Fibroblast of mammary gland (primary cell): ENCODE measurements around the gene ANO2.

Experiments
- DNase-seq: peaks from one replicate; pipeline ENCODE4 v3.0.0-alpha.2; 2010; ENCODE audit warnings: low read depth
- H3K4me3 ChIP-seq: 2 replicates; pipeline ENCODE4 v1.5.1; 2011; ENCODE audit warnings: low read depth, mild to moderate bottlenecking, low read length, moderate library complexity; ENCODE audit not compliant: control insufficient read depth
- TF ChIP-seq, protein P1 (sequence below): conservative IDR thresholded peaks from 2 replicates; pipeline ENCODE4 v1.5.1; 2011; ENCODE audit warnings: low read depth, low read length, inconsistent platforms; ENCODE audit not compliant: control insufficient read depth, insufficient read depth

The ANO2 gene

DNA sequence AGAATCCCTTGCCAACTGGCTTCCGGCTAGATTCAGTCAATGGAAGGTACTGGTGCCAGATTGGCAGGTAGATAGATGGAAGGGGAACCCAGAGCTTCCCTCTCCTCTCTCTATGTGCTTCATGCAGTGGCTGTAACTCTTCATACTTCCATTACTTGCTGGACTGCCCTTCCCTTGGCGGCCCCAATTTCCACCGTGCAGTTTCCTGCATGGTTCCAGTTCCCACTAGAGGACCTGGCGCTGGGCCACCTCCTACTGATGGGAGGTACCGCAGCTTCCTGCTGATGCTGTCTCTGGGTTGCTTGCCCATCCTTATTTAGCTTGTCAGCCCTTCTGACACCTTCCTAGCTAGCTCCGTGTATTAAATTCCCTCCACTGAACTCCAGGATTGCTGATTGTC, 226.4 kb downstream of the ANO2 start:
- no peak overlapping the region for H3K4me3 ChIP-seq
- no peak for DNase-seq

DNA sequence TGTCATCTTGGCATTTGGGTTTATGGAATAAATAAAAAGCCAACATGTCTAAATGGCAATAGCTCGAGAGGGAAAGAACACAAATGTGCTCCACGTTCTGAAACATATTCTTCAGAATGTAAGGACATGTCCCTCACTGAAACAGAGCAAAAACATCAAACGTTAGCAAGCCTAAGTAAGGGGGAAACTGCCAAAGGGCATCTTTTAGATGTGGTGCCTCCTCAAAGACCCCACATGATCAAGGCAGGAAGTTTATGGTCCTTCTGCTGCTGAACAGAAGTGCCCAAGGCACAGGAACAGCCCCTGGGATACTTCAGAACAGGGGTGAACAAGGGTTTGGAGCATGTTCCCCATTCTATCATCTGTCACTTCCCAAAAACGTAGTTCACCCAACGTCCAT, 227.0 kb downstream of the ANO2 start:
- DNase-seq = no peak
- TF ChIP-seq, protein P1, sequence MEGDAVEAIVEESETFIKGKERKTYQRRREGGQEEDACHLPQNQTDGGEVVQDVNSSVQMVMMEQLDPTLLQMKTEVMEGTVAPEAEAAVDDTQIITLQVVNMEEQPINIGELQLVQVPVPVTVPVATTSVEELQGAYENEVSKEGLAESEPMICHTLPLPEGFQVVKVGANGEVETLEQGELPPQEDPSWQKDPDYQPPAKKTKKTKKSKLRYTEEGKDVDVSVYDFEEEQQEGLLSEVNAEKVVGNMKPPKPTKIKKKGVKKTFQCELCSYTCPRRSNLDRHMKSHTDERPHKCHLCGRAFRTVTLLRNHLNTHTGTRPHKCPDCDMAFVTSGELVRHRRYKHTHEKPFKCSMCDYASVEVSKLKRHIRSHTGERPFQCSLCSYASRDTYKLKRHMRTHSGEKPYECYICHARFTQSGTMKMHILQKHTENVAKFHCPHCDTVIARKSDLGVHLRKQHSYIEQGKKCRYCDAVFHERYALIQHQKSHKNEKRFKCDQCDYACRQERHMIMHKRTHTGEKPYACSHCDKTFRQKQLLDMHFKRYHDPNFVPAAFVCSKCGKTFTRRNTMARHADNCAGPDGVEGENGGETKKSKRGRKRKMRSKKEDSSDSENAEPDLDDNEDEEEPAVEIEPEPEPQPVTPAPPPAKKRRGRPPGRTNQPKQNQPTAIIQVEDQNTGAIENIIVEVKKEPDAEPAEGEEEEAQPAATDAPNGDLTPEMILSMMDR = no peak
- no peak overlapping the region for H3K4me3 ChIP-seq

More for the DNA sequence above, 226.4 kb downstream of the ANO2 start:
- TF ChIP-seq, protein P1 = no peak

DNA sequence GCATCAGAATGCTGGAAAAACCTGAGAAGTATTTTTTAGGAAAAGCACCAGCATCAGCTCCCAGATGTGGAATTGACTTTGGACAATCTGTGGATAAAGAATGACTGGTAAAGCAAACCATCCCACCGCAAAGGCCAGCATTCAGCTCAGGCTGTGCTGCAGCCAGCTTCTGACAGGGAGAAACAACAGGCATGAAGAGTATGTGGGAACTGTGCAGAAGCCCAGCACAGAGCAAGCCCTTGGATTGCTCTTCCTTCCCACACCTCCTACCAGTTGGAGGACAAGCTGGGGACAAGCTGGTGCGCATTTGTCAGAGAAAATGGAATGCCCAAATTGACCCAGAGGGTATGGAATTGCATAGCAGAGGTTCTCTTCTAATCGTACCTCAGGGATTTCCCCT, 228.1 kb downstream of the ANO2 start:
- no peak overlapping the region for H3K4me3 ChIP-seq
- TF ChIP-seq, protein P1 = no peak
- no peak for DNase-seq

DNA sequence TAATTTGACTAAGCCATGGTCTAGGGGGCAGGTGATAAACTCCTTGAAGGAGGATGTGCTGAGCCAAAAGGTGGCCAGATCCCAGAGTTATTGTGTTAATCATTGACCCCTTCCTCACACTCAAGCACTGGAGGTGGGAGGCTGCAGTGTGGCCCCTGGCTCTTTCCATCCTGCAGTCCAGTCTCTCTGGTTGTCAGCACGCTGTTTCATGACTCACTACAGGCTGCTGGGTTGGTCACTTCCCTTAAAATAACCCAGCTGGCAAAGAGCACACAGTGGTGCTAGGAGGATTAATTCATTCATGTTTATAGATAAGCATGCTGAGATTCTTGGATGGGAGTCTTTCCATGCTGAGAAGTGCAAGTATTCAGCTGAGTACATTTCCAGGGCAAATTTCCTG, 228.9 kb downstream of the ANO2 start:
- H3K4me3 ChIP-seq = no peak overlapping the region
- TF ChIP-seq, protein P1 = no peak
- DNase-seq = no peak

DNA sequence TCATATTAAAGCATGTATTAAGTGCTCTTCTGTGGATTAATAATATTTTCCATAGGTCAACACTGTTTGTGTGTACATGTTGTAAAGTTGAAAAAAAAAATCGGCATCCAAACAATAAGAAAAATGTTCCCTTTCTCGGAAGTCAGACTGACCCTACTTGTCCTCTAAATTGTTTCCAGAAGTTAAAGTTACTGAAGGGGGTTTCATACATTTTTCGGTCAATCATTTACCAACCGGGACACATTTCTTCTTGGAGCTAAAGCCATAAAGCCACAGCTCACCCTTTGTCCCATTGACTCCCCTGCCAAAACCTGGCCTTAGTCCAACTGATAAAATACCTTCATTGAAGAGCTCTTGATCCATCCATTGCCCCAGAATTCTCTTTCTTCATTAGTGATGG, 230.0 kb downstream of the ANO2 start:
- TF ChIP-seq, protein P1 = no peak
- H3K4me3 ChIP-seq = no peak overlapping the region
- DNase-seq = no peak

DNA sequence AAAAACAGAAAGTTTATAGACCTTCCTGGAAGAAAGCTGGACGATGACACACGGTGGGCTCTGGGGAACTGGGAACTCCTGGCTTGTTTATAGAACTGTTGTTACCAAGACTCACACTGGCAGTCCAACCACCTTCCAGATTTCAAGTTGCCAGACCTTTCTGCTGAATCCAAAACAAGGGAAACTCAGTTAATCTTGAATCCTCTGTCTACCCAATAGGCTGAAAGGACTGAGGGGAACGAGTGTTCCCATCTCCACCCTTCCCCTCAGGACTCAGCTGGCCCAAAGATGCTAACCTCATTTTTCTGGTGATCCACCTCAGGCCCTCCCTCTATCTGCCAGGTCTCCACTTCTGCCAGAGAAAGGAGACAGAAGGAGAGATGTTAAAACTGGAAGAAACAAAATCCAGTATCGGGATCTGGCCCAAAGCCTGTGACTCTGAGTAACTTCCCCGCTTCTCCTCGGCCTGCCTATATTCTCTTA, 231.4 kb downstream of the ANO2 start:
- no peak overlapping the region for H3K4me3 ChIP-seq
- TF ChIP-seq, protein P1 = no peak

More for the DNA sequence above, 231.4 kb downstream of the ANO2 start:
- DNase-seq = no peak
